ENCODE data around the gene AFF4.
"Not testable (repeated sequence)": the region's sequence is repeated elsewhere in the genome, so short reads cannot be mapped to it uniquely, and the experiment has no call there.

Gene AFF4

DNA sequence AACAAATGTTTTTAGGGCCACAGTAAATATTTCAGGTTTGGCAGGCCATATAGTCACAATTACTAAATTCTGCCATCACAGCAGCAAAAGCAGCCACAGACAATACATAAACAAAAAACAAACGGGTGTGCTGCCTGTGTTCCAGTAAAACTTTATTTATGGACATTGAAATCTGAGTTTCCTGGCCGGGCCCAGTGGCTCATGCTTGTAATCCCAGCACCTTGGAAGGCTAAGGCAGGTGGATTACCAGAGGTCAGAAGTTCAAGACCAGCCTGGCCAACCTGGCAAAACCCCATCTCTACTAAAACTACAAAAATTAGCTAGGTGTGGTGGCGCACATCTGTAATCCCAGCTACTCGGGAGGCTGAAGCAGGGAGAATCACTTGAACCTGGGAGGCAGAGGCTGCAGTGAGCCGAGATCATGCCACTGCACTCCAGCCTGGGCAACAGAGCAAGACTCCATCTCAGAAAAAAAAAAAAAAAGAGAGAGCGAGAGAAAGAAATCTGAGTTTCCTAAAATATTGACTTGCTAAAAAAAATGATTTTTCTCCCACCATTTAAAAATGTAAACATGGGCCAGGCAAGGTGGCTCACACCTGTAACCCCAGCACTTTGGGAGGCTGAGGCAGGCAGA, 7.2 kb downstream of the AFF4 start:
- not testable (repeated sequence) for DNase-seq

- DNase-seq = no peak
Measured at GRCh38 chr5:132953710-132954109, 9.7 kb downstream of the AFF4 start.

DNA sequence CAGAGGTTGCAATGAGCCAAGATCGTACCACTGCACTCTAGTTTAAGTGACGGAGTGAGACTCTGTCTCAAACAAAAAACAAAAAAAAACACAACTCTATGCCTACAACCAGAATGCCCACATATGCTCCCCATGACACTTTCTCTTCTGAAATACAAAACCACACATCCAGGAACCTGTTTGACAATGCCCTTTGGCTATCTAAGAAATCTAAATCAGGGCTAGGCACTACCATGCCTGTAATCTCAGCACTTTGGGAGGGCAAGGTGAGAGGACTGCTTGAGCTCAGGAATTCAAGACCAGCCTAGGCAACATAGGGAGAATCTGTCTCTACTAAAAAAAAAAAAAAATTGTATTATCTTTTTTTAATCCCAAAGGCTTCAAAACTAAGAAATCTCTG, 10.6 kb downstream of the AFF4 start:
- no peak for DNase-seq

- DNase-seq = no peak
Measured at GRCh38 chr5:132951897-132952296, 11.5 kb downstream of the AFF4 start.

DNA sequence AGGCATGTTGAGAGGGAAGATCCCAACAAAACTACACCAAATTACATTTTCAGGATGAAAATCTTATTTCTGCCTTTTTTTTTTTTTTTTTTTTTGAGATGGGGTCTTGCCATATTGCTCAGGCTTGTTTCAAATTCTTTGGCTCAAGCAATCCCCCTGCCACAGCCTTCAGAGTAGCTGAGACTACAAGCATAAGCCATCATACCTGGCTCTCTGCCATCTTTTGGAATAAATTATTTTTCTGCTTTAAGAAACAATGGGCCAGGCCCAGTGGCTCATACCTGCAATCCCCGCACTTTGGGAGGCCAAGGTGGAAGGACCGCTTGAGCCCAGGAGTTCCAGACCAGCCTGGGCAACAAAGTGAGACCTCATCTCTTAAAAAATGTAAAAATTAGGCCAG, 14.3 kb downstream of the AFF4 start:
- peak; percentile 1 for DNase-seq

- no peak for DNase-seq
Measured at GRCh38 chr5:132947671-132948070, 15.8 kb downstream of the AFF4 start.

DNA sequence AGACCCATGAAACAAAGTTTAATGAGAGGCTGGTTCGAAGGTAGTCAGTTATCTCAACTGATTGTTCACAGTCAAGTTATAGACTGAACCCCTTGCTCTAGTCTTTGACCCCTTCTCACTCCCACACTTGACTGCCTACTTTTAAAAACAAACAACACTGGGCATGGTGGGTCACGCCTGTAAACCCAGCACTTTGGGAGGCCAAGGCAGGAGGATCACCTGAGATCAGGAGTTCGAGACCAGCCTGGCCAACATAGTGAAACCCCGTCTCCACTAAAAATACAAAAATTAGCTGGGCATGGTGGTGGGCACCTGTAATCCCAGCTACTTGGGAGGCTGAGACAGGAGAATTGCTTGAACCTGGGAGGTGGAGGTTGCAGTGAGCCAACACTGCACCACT, 18.1 kb downstream of the AFF4 start:
- not testable (repeated sequence) for DNase-seq

GRCh38 chr5:132943362-132944022, 19.9 kb downstream of the AFF4 start:
- DNase-seq = no peak

GRCh38 chr5:132941331-132941730, 22.1 kb downstream of the AFF4 start:
- DNase-seq = no peak

DNA sequence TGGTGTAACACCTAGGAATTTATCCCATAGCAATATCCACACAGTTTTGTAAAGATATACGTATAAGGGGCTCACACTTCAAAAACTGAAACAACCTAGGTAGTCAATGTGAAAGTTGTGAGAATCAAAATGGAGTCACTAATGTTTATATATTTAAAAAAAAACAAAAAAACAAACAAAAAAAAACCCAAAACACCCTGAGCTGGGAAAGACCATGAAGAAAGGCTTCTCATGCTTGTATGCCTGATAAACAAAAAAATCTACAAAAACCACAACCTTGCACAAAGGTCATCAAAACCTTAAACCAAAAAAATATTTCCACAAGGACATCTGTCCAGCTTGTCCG, 35.4 kb downstream of the AFF4 start:
- no peak for DNase-seq

DNA sequence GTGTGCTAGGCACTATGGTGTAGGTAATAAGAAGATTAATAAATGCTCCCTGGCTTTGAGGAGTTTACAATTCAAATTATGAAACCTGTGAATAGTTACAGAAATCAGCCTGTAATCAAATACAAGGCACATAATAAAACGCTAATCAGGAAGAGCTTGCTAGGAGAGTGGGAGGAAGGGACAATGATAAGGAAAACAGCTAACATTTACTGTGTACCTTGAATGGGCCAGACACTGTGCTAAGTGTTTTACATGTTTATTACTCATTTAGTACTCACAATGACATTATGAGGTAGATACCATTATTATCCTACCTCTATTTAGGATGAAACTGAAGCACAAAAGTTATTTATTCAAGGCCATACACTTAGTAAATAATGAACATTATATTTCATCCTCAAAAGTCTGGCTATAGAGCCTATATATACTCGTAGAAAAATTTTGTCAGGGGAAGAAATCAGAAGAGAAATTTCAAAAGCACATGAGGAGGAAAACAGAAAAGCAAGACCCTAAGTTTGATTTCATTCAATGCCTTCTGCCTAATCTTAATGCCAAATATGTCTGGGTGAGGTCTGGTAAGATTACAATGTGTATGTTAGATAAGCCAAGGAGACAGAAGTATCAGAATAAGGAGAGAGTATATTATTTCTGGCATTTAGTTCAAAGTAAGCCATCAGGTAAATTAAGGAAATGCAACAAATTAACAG, 35.9 kb downstream of the AFF4 start:
- no peak for DNase-seq

DNA sequence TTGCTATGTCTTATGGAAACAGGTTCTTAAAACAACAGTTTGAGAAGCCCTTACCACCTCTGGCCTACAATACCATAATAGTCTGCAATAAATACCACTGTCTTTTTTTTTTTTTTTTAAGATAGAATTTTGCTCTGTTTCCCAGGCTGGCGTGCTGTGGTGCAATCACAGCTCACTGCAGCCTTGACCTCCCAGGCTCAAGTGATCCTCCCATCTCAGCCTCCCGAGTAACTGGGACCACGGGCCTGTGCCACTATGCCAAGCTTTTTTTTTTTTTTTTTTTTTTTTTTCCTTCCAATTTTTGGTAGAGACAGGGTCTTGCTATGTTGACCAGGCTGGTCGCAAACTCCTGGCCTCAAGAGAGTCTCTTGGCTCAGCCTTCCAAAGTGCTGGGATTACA, 37.0 kb downstream of the AFF4 start:
- no peak for DNase-seq

GRCh38 chr5:132916086-132916485, 47.3 kb downstream of the AFF4 start:
- no peak for DNase-seq

GRCh38 chr5:132915681-132916080, 47.8 kb downstream of the AFF4 start:
- no peak for DNase-seq

- DNase-seq = no peak
Measured at GRCh38 chr5:132909702-132910101, 53.7 kb downstream of the AFF4 start.

DNA sequence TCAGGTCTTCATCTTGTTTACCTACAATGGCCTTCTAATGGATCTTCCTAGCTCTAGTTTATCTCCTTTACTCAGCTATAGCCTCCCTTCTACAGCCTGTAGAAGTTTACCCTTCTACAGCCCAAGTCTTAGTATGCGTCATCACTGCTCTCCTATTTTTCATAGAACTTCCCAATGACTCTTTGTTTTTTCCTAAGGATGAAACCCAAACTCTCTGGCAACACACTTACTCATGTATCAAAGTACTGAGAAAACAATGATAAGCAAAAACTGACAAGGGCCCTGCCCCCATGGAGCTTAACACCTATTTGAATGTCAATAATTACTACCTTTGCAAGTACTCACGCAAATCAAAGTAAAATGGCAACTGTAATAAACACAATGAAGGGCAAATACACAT, 56.3 kb downstream of the AFF4 start:
- no peak for DNase-seq

GRCh38 chr5:132905938-132906337, 57.5 kb downstream of the AFF4 start:
- no peak for DNase-seq

DNA sequence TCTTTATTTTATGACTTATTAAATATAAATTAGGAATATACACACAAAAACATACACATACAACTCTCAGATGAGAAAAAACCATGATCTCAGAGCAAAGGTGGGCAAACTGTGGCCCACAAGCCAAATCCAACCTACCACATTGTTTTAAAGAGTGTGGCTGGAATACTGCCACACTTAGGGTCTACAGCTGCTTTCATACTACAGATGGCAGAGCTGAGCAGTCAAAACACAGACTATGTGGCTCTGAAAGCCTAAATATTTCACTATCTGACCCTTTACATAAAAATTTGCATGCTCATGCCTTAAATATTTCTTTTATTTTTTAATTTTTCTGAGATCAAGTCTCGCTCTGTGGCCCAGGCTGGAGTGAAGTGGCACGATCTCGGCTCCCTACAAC, 61.7 kb downstream of the AFF4 start:
- no peak for DNase-seq

GRCh38 chr5:132901036-132901435, 62.4 kb downstream of the AFF4 start:
- no peak for DNase-seq

DNA sequence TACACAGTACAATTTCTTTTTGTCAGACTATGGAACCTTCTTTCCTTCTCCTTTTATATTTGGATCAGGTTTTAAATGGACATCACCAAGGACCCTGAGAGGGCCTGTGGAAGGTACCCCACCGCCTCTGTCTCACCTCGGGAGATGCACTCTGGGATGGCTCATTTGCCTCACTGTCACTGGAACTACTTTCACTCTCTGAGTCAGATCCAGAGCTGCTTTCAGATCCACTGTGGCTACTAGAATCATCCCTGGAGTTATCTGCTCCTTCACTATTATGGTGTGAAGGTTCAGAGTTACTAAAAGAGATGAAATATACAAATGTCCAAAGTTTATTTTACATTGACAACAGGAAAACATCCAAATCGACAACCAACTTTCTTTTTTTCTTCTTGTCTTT, 65.3 kb downstream of the AFF4 start:
- DNase-seq = no peak

DNA sequence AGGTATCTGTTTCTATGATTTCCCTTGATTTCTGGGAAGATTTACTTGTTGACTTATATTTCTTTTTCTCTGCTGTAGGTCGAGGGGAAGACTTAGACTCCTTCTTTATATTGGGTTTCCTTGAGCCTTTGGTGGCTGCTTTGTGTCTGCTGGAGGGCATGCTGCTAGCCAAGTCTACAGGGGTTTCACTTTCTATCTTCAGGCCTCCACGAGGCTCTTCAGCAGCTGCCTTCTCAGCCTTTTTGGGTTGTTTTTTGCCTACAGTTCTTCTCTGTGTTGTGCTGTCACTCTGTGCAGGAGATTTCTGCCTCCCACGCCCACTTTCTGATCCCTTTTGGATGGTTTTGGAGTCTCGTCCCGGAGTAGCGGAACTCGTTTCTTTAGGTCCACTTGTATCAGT, 66.7 kb downstream of the AFF4 start:
- DNase-seq = no peak

DNA sequence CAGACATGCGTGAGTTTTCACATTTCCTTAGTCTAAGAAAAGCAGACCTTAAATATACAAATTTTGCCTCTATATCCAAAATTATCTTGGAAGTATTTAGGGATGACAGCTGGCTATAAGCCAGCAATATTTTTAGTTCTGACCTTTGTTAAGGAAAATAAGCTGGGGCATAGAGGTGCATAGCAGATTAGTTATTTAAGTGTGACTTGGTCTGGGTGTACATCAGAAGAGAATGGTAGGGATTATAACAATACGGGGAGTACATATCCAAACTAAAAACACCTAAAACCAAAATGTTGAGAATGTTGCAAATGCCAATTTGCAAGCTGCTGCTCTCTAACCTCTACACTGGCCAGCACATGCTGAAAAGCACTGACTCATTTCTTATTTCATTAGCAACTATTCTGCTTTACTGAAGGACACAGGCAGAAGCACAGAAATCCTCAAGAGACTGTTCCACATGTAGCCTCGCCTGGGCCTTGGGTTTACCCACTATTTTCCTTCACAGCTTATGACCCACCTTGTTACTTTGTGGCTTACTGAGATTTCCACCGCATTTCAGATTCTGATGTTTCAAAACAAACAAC, 67.6 kb downstream of the AFF4 start:
- DNase-seq = no peak

GRCh38 chr5:132890817-132891216, 72.6 kb downstream of the AFF4 start:
- no peak for DNase-seq

DNA sequence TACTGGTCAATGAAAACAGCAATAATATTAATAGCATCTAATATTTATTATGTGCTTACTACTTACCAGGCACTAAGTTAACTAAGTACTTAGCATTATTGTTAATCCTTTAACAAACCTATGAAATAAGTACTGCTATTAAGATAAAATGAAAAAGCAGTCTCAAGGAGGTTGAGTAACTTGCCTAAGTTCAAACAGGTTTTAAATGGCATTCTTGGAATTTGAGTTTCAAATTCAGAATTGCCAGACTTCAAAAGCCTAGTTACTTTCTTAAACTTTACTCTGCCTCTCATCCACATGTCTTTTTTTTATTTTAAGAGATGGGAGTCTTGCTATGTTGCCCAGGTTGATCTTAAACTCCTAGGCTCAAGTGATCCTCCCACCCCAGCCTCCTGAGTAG, 73.9 kb downstream of the AFF4 start:
- no peak for DNase-seq
